Neural cell (in vitro differentiated cells): ENCODE results near the gene OSBPL7. TPM values are rescaled to one million over a fixed set of nuclear protein-coding genes. Genes with fewer than 3 reads are reported as not detected.

ENCODE experiments used
- H2AFZ ChIP-seq: fragments of 200-600, 300-800 bp; sonication (generic), shearing (Covaris generic); 2 replicates; pipeline ENCODE4 v1.6.0; 2014; ENCODE audit warnings: low read depth, mild to moderate bottlenecking, antibody characterized with exemption, low read length, moderate library complexity
- H3F3A ChIP-seq: fragments of 200-600 bp; shearing (Covaris generic); 2 replicates; pipeline ENCODE4 v1.6.1; 2016; ENCODE audit warnings: mild to moderate bottlenecking, moderate library complexity, mixed read lengths, antibody characterized with exemption, low read length; ENCODE audit not compliant: insufficient read depth, poor library complexity, severe bottlenecking
- H3K27ac ChIP-seq: fragments of 200-600, 300-800 bp; sonication (generic), shearing (Covaris generic); 2 replicates; pipeline ENCODE4 v1.5.1; 2014; ENCODE audit warnings: mild to moderate bottlenecking, low read length, moderate library complexity
- H3K27me3 ChIP-seq: fragments of 300-800, 200-600 bp; sonication (generic), shearing (Covaris generic); 2 replicates; pipeline ENCODE4 v1.6.0; 2014; ENCODE audit warnings: mild to moderate bottlenecking, low read depth, low read length, moderate library complexity; ENCODE audit not compliant: insufficient read depth
- H3K36me3 ChIP-seq: fragments of 300-800, 200-600 bp; sonication (generic), shearing (Covaris generic); 2 replicates; pipeline ENCODE4 v1.5.1; 2014; ENCODE audit warnings: mild to moderate bottlenecking, antibody characterized with exemption, low read length, moderate library complexity; ENCODE audit not compliant: insufficient read depth
- H3K4me2 ChIP-seq: fragments of 300-800, 200-600 bp; sonication (generic), shearing (Covaris generic); 2 replicates; pipeline ENCODE4 v1.6.0; 2014; ENCODE audit warnings: mild to moderate bottlenecking, low read length
- H3K4me3 ChIP-seq: fragments of 300-800, 200-600 bp; sonication (generic), shearing (Covaris generic); 2 replicates; pipeline ENCODE4 v1.5.1; 2014; ENCODE audit warnings: mild to moderate bottlenecking, low read length, moderate library complexity
- H3K79me2 ChIP-seq: fragments of 200-600 bp; shearing (Covaris generic); replicated peaks from 2 replicates; pipeline ENCODE4 v1.6.0; 2014; ENCODE audit warnings: mild to moderate bottlenecking, low read length, moderate library complexity; ENCODE audit not compliant: insufficient read depth
- H3K9ac ChIP-seq: fragments of 300-800, 200-600 bp; sonication (generic), shearing (Covaris generic); 2 replicates; pipeline ENCODE4 v1.6.1; 2016; ENCODE audit warnings: mild to moderate bottlenecking, low read length, mixed read lengths
- H3K9me2 ChIP-seq: fragments of 200-600 bp; shearing (Covaris generic); 2 replicates; pipeline ENCODE4 v1.6.1; 2016; ENCODE audit warnings: mild to moderate bottlenecking, low read length, mixed read lengths; ENCODE audit not compliant: insufficient read depth
- H3K9me3 ChIP-seq: fragments of 200-600, 300-800 bp; sonication (generic), shearing (Covaris generic); 2 replicates; pipeline ENCODE4 v1.6.1; 2016; ENCODE audit warnings: mild to moderate bottlenecking, mixed run types, low read length, moderate library complexity, mixed read lengths
- H4K20me1 ChIP-seq: fragments of 200-600 bp; shearing (Covaris generic); 2 replicates; pipeline ENCODE4 v1.6.1; 2016; ENCODE audit warnings: mild to moderate bottlenecking, mixed run types; ENCODE audit not compliant: insufficient read depth
- EP300 ChIP-seq: fragments of 450-650 bp; conservative IDR thresholded peaks from 2 replicates; pipeline ENCODE4 v1.6.1; 2014; ENCODE audit warnings: antibody characterized with exemption, mild to moderate bottlenecking, moderate library complexity; ENCODE audit not compliant: poor library complexity, severe bottlenecking
- EZH2 ChIP-seq: fragments of 200-600, 300-800 bp; shearing (Covaris generic), sonication (generic); IDR thresholded peaks from 2 replicates; pipeline ENCODE4 v1.6.1; 2014; ENCODE audit warnings: antibody characterized with exemption, low read length, borderline replicate concordance, mild to moderate bottlenecking; ENCODE audit not compliant: insufficient read depth, poor library complexity, severe bottlenecking
- MXI1 ChIP-seq: fragments of 450-650 bp; conservative IDR thresholded peaks from 2 replicates; pipeline ENCODE4 v1.6.1; 2014; ENCODE audit warnings: antibody characterized with exemption, mild to moderate bottlenecking; ENCODE audit not compliant: poor library complexity, severe bottlenecking
- SMC3 ChIP-seq: fragments of 450-650 bp; conservative IDR thresholded peaks from 2 replicates; pipeline ENCODE4 v1.6.1; 2014; ENCODE audit warnings: antibody characterized with exemption, mild to moderate bottlenecking, moderate library complexity; ENCODE audit not compliant: poor library complexity
- polyA plus RNA-seq: library from polyadenylated mRNA; depleted of rRNA; stranded (reverse); fragments of >200 nt; gene quantifications from 2 replicates; pipeline ENCODE4 v1.2.3, GENCODE V29; 2014
- TF ChIP-seq, protein P1 (sequence below): IDR thresholded peaks from 2 replicates; pipeline ENCODE4 v1.6.1; 2012; ENCODE audit warnings: borderline replicate concordance
- TF ChIP-seq, protein P2 (sequence below): fragments of 450-650 bp; IDR thresholded peaks from 2 replicates; pipeline ENCODE4 v1.5.1; 2014; ENCODE audit warnings: antibody characterized with exemption, mild to moderate bottlenecking, moderate library complexity; ENCODE audit not compliant: poor library complexity, severe bottlenecking

OSBPL7 gene
- polyA plus RNA-seq, 1 donor from 2014 or later: 10.0 TPM

DNA sequence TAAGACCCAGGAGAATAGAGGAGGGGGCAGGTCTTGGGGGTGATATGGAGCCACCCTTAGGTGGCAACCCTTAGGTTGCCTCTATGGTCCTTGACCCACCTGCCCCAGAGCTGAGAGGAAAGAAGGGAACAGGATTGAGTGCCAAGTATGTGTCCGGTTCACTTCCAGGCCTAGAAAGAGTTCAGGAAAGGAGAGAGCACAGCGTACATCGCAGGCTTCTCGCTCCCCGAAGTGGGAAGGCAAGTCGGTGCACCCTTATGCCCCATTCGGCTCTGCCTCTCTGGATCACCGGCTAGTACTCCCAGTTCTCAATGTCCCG is 28.7 kb upstream of the OSBPL7 start (continued):
- TF ChIP-seq MXI1: no peak

DNA sequence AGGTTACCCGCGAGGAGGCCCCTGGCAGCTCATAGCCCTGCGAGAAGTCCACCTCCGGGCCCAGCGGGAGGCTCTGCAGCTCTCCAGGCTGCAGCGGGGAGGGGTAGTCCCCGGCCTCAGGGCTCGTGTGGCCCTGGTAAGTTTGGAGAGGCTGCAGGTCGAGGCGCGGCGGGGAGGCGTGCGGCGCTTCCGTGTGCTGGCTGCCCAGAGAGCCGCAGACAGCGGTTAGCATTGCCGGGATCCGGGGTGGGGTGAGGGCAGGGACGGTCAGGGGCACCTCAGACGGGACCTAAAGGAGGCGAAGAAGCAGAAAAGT is 26.6 kb upstream of the OSBPL7 start:
- Histone ChIP-seq H3K9me3 (no peaks in the 10 kb centered on the region), H4K20me1 (no peaks in the 10 kb centered on the region), H3K9ac (no peak overlapping the region), H3K36me3 (no peaks in the 10 kb centered on the region), H3K4me3 (no peak overlapping the region), H3K27ac (no peak overlapping the region), H3F3A (no peaks in the 10 kb centered on the region), H3K4me2 (no peak overlapping the region), H2AFZ (no peak overlapping the region), H3K9me2 (no peaks in the 10 kb centered on the region), H3K27me3 (peaks cover 89% of the 10 kb centered on the region), H3K79me2 (no peaks in the 10 kb centered on the region)
- TF ChIP-seq, protein P1, sequence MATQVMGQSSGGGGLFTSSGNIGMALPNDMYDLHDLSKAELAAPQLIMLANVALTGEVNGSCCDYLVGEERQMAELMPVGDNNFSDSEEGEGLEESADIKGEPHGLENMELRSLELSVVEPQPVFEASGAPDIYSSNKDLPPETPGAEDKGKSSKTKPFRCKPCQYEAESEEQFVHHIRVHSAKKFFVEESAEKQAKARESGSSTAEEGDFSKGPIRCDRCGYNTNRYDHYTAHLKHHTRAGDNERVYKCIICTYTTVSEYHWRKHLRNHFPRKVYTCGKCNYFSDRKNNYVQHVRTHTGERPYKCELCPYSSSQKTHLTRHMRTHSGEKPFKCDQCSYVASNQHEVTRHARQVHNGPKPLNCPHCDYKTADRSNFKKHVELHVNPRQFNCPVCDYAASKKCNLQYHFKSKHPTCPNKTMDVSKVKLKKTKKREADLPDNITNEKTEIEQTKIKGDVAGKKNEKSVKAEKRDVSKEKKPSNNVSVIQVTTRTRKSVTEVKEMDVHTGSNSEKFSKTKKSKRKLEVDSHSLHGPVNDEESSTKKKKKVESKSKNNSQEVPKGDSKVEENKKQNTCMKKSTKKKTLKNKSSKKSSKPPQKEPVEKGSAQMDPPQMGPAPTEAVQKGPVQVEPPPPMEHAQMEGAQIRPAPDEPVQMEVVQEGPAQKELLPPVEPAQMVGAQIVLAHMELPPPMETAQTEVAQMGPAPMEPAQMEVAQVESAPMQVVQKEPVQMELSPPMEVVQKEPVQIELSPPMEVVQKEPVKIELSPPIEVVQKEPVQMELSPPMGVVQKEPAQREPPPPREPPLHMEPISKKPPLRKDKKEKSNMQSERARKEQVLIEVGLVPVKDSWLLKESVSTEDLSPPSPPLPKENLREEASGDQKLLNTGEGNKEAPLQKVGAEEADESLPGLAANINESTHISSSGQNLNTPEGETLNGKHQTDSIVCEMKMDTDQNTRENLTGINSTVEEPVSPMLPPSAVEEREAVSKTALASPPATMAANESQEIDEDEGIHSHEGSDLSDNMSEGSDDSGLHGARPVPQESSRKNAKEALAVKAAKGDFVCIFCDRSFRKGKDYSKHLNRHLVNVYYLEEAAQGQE: no peak
- peak; percentile 38 for TF ChIP-seq EZH2

DNA sequence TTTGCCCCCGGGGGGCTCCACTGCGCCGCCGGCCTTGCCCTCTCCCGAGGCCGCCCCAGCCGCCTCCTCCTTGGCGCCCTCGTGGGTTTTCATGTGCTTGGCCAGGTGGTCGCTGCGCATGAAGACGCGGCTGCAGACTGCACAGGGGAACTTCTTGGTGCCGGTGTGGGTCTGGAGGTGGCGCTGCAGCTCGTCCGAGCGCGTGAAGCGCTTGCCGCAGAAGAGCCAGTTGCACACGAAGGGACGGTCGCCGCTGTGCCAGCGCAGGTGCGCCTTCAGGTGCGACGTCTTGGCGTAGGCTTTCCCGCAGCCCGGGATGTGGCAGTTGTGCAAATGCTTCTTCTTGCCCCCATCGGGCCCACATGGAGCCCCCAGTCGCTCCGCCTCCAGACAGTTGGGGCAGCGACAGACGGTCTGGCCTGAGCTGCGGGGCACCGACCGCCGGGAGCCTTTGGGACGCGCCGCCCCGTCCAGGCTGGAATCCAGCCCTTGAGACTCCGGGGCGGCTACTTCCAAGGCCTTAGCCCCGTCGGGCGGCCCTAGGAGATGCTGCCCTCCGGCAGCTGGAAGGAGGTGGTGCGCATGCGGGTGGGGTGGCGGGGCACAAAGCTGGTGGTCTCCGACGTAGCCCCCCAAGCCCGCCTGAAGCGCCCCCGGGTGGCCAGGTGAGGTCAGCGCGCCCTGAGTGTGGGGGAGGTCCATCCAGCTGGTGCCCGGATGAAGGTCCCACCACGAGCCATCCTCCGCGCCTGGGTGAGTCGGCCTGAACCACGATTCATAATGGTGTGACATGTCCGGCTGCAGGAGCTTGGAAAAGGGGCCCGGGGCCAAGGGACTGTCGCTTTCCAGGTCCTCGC is 26.0 kb upstream of the OSBPL7 start:
- H3K9me2 ChIP-seq: no peaks in the 10 kb centered on the region

More for the DNA sequence above, 26.0 kb upstream of the OSBPL7 start:
- Histone ChIP-seq H3K9me3 (no peaks in the 10 kb centered on the region), H3K4me3 (no peak overlapping the region), H4K20me1 (no peaks in the 10 kb centered on the region), H3K36me3 (no peaks in the 10 kb centered on the region), H3K9ac (no peak overlapping the region), H3K79me2 (no peaks in the 10 kb centered on the region), H3K27ac (no peak overlapping the region), H3K4me2 (no peak overlapping the region), H3F3A (no peaks in the 10 kb centered on the region), H2AFZ (no peak overlapping the region), H3K27me3 (peaks cover 83% of the 10 kb centered on the region)
- TF ChIP-seq, protein P2, sequence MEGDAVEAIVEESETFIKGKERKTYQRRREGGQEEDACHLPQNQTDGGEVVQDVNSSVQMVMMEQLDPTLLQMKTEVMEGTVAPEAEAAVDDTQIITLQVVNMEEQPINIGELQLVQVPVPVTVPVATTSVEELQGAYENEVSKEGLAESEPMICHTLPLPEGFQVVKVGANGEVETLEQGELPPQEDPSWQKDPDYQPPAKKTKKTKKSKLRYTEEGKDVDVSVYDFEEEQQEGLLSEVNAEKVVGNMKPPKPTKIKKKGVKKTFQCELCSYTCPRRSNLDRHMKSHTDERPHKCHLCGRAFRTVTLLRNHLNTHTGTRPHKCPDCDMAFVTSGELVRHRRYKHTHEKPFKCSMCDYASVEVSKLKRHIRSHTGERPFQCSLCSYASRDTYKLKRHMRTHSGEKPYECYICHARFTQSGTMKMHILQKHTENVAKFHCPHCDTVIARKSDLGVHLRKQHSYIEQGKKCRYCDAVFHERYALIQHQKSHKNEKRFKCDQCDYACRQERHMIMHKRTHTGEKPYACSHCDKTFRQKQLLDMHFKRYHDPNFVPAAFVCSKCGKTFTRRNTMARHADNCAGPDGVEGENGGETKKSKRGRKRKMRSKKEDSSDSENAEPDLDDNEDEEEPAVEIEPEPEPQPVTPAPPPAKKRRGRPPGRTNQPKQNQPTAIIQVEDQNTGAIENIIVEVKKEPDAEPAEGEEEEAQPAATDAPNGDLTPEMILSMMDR: peak; percentile 48
- TF ChIP-seq EP300 (no peak), MXI1 (no peak), SMC3 (peak; percentile 20), EZH2 (no peak)
- TF ChIP-seq, protein P1: no peak
